PC-3 (cell line): Measurements from ENCODE around the gene CLEC16A.

Experiments
- CTCF ChIP-seq: fragments of 300-600 bp; sonication (generic); conservative IDR thresholded peaks from 2 replicates; pipeline ENCODE4 v1.5.1; 2017; ENCODE audit warnings: antibody characterized with exemption, low read depth, mild to moderate bottlenecking, low read length
- EZH2 ChIP-seq: fragments of 300-600 bp; sonication (generic); IDR thresholded peaks from one replicate; pipeline ENCODE4 v1.6.1; 2017; ENCODE audit warnings: antibody characterized with exemption, mild to moderate bottlenecking, low read length; ENCODE audit not compliant: unreplicated experiment
- EZH2phosphoT487 ChIP-seq: fragments of 300-600 bp; sonication (generic); IDR thresholded peaks from 2 replicates; pipeline ENCODE4 v1.6.1; 2018; ENCODE audit warnings: mild to moderate bottlenecking, antibody characterized with exemption, low read length, borderline replicate concordance

- TF ChIP-seq CTCF (no peak), EZH2 (no peak), EZH2phosphoT487 (no peak)
Observed at GRCh38 chr16:11170696-11171447, 226.5 kb downstream of the CLEC16A start.
